ENCODE measurements around the gene MFRP.

GRCh38 chr11:119373921-119374631 is 27.6 kb upstream of the MFRP start:
- TF ChIP-seq, protein P1, sequence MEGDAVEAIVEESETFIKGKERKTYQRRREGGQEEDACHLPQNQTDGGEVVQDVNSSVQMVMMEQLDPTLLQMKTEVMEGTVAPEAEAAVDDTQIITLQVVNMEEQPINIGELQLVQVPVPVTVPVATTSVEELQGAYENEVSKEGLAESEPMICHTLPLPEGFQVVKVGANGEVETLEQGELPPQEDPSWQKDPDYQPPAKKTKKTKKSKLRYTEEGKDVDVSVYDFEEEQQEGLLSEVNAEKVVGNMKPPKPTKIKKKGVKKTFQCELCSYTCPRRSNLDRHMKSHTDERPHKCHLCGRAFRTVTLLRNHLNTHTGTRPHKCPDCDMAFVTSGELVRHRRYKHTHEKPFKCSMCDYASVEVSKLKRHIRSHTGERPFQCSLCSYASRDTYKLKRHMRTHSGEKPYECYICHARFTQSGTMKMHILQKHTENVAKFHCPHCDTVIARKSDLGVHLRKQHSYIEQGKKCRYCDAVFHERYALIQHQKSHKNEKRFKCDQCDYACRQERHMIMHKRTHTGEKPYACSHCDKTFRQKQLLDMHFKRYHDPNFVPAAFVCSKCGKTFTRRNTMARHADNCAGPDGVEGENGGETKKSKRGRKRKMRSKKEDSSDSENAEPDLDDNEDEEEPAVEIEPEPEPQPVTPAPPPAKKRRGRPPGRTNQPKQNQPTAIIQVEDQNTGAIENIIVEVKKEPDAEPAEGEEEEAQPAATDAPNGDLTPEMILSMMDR (conservative IDR thresholded peaks at IDR 0.05 in 1 of 2, IDR thresholded peaks at IDR 0.05 in 1 of 2; ENCODE audit: low read depth in 1 of 2, low read length in 2 of 2), result peak; percentile 92 to 99
- no peak for TF ChIP-seq EZH2 (IDR thresholded peaks at IDR 0.05; ENCODE audit: low read length, missing control alignments)
